ENCODE data around the gene CHTF18.
"Not testable (repeated sequence)": the region's sequence is repeated elsewhere in the genome, so short reads cannot be mapped to it uniquely, and the experiment has no call there.

CHTF18 gene

DNA sequence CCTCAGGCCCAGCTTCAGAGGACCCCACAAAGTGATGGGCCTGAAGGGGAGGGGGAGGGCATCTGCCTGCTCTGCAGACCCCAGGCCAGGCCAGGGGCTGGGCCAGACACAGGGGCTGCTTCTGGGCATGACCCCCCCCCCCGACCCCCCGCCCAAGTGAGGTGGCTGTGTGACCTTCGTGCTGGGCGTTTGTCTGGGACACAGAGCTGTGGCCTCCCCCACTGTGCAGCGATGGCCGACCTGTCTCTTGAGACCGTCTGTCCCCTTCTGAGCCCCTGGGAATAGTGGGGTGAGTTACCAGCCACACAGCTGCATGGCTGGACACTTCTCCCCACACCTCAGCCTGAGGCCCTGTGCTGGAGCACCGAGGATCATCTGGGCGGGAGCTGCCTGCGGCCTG is 47.0 kb downstream of the CHTF18 start:
- in situ Hi-C loops (cut with MboI; ENCODE audit: low pct_unique_long_range_greater_than_20kb, low sequenced_read_pairs, unreplicated experiment), result no loop called here
- TF ChIP-seq, protein P1, sequence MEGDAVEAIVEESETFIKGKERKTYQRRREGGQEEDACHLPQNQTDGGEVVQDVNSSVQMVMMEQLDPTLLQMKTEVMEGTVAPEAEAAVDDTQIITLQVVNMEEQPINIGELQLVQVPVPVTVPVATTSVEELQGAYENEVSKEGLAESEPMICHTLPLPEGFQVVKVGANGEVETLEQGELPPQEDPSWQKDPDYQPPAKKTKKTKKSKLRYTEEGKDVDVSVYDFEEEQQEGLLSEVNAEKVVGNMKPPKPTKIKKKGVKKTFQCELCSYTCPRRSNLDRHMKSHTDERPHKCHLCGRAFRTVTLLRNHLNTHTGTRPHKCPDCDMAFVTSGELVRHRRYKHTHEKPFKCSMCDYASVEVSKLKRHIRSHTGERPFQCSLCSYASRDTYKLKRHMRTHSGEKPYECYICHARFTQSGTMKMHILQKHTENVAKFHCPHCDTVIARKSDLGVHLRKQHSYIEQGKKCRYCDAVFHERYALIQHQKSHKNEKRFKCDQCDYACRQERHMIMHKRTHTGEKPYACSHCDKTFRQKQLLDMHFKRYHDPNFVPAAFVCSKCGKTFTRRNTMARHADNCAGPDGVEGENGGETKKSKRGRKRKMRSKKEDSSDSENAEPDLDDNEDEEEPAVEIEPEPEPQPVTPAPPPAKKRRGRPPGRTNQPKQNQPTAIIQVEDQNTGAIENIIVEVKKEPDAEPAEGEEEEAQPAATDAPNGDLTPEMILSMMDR (IDR thresholded peaks at IDR 0.05; ENCODE audit: extremely low read depth, insufficient read depth, missing control alignments), result no peak
- DNase-seq (ENCODE audit: low spot score), result no peak

DNA sequence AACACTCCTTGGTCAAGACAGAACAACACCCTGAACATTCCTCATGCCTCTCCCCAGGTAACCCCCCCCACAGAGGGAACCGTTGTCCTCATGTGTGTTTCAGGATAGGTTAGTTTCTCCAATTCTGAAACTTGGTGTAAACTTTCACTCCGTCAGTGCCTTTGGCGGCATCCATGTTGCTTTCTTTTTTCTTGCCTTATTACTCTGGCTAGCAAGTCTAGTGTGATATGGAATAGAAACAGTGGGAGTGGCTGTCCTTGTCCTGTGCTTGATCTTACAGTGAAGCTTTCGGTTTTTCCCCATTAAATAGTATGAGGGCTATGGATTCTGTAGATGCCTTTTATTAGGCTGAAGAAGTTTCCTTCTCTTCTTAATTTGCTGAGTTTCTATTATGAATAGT is 47.8 kb downstream of the CHTF18 start:
- in situ Hi-C loops (cut with MboI; ENCODE audit: low pct_unique_long_range_greater_than_20kb, low sequenced_read_pairs, unreplicated experiment), result no loop called here
- DNase-seq (ENCODE audit: low spot score), result no peak
- TF ChIP-seq, protein P1 (IDR thresholded peaks at IDR 0.05; ENCODE audit: extremely low read depth, insufficient read depth, missing control alignments), result no peak

DNA sequence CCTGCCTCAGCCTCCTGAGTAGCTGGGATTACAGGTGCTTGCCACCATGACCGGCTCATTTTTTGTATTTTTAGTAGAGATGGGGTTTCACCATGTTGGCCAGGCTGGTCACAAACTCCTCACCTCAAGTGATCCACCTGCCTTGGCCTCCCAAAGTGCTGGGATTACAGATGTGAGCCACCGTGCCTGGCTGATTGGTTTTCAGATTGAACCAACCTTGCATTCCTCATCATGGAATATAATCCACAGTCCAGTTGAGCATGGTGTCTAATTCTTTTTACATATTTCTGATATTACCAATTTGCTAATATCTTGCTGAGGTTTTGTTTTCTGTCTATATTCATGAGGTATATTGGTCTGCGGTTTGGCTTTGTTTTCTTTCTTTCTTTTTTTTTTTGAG is 48.4 kb downstream of the CHTF18 start:
- DNase-seq (ENCODE audit: low spot score); in situ Hi-C loops (cut with MboI; ENCODE audit: low pct_unique_long_range_greater_than_20kb, low sequenced_read_pairs, unreplicated experiment): not testable (repeated sequence)

DNA sequence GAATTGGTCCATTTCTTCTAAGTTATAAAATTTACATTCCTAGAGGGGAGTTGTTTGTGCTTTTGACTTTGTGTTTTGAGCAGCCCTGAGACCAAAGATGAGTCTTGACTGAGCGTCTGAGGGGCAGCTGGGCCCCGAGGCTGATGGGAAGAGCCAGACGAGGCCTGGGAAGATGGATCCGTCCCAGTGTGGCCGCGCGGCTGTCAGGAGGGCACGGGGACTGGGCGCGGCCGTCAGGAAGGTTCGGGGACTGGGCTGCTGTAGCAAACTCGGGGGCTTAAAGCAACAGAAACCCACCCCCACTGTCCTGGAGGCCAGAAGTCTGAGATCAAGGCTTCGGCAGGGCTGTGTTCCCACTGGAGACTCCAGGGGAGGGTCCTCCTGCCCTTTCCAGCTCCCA is 50.3 kb downstream of the CHTF18 start:
- DNase-seq (ENCODE audit: low spot score), result no peak
- in situ Hi-C loops (cut with MboI; ENCODE audit: low pct_unique_long_range_greater_than_20kb, low sequenced_read_pairs, unreplicated experiment), result no loop called here
- TF ChIP-seq, protein P1 (IDR thresholded peaks at IDR 0.05; ENCODE audit: extremely low read depth, insufficient read depth, missing control alignments), result no peak

DNA sequence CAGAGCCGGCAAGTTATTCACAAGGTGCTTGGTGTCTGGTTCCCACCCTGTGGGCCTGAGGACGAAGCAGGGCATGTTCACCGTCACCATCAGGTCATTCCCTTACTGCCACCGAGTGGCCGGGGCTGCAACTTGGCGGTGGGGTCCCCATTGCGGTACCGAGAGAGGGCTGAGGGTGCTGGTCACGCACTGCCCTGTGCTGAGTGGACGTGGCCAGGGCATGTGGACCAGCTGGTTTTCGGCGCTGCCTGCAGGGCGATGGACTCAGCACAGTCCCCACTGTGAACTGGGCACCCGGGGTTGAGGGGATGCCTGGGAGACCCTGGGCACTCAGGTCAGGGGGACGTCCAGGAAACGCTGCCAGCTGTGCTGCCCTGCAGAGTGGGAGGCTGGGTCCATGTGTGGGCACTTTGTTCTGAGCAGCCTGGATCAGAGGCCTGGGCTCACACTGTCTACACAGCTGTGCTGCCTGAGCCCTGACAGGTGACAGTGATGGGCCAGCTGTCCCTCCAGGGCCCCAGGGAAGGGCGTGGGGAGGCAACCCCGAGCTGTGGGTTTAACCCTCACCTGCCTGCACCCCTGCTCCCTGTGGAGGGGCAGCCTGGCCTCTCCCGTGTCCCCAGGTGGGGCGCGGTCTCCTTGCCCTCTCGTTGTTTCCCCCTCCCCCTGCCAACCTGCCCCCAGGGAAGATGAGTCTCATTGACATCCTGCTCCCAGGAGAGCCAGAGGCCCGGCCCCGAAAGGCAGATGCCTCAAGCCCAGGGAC is 51.4 kb downstream of the CHTF18 start:
- TF ChIP-seq, protein P1 (IDR thresholded peaks at IDR 0.05; ENCODE audit: extremely low read depth, insufficient read depth, missing control alignments), result no peak
- DNase-seq (ENCODE audit: low spot score), result no peak
- in situ Hi-C loops (cut with MboI; ENCODE audit: low pct_unique_long_range_greater_than_20kb, low sequenced_read_pairs, unreplicated experiment), result no loop called here

DNA sequence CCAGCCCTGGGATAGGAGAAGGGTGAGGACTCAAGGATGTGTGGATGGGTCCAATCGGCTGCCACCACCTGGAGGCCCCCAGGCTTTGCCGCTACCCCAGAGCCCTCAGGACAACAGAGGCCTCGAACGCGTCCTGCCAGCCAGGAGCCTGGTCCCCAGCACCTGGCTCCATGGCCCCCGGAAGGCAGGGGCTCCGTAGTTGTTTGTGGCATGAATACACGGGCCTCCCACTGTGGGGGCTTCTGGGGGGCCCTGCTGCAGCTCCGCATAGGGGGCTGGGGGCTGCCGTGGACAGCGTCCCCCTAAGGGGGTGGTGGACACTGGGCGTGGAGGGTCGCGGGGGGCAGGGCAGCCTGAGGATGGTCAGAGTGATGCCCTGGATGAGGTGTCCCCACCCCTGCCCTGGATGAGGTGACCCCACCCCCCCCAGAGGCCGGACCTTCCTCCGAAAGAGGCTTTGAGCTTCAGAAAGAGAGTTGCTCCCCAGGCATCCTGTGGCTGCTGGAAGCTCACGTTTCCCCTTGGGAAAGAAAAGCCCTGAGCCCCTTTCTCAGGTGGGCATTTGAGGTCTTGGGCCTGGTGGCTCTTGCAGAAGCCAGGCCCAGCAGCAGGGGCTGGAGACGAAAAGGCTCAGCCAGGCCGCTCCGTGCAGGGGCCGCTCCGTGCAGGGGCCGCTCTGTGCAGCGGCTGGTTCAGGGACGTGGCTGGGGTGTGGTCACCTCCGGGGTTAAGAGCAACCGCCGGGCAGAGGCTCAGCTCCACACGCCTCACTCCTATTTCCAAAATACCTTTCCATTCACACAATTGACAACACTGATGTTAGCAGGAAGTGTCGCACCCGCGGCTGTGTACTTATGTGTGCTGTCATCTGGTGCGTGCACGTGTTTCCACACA is 52.4 kb downstream of the CHTF18 start:
- DNase-seq (ENCODE audit: low spot score), result no peak
- TF ChIP-seq, protein P1 (IDR thresholded peaks at IDR 0.05; ENCODE audit: extremely low read depth, insufficient read depth, missing control alignments), result no peak
- in situ Hi-C loops (cut with MboI; ENCODE audit: low pct_unique_long_range_greater_than_20kb, low sequenced_read_pairs, unreplicated experiment), result no loop called here
